Motor neuron (in vitro differentiated cells): ENCODE measurements around the gene DNAH9. TPM values are rescaled to one million over a fixed set of nuclear protein-coding genes. Genes with fewer than 3 reads are reported as not detected.
A peak's percentile ranks its signal among the peaks of the same experiment; 100 is the strongest.
"Not testable (repeated sequence)": the region's sequence is repeated elsewhere in the genome, so short reads cannot be mapped to it uniquely, and the experiment has no call there.

Experiments used
- ATAC-seq, 8 experiments: fragments of 200-7000 bp; cut with Tn5 transposase; replicated peaks in 6 of 8; 2 replicates each; pipeline ENCODE4 v1.8.0; 2021; ENCODE audit warnings: mild to moderate bottlenecking in 8 of 8, moderate library complexity in 8 of 8
- H3K27ac ChIP-seq, 2 donors: fragments of 250-450 bp; sonication (Bioruptor Pico); 2 replicates each; pipeline ENCODE4 v1.9.0; 2021; ENCODE audit warnings: antibody characterized with exemption in 2 of 2, mild to moderate bottlenecking in 2 of 2, moderate library complexity in 1 of 2
- H3K4me1 ChIP-seq, 2 donors: fragments of 250-450 bp; sonication (Bioruptor Pico); replicated peaks in 1 of 2; 2 replicates each; pipeline ENCODE4 v1.6.1; 2021; ENCODE audit warnings: antibody characterized with exemption in 2 of 2, mild to moderate bottlenecking in 2 of 2, moderate library complexity in 1 of 2
- H3K4me3 ChIP-seq, 5 donors: fragments of 250-450 bp; sonication (Bioruptor Pico); 2 replicates each; pipeline ENCODE4 v1.9.0; 2021; ENCODE audit warnings: antibody characterized with exemption in 5 of 5, mild to moderate bottlenecking in 5 of 5, moderate library complexity in 4 of 5
- WGBS, 10 experiments: fragments of 450-650 bp; shearing (Covaris generic); methylation state at CpG; one replicate each; pipeline ENCODE4 v1.0.0; 2022; 5-methylcytosine and 5-hydroxymethylcytosine counted together
- in situ Hi-C, 9 experiments: fragments of 400-800 bp; cut with MboI; loops; one replicate each; pipeline ENCODE4 v1.15.0; 2021; ENCODE audit warnings: low sequenced_read_pairs in 9 of 9, low pct_unique_long_range_greater_than_20kb in 2 of 9; ENCODE audit not compliant: unreplicated experiment in 9 of 9
- total RNA-seq, 8 experiments: library from RNA; unstranded; fragments of 300-600 nt; gene quantifications; 2 replicates each; pipeline versions ENCODE4 v1.2.3 to v1.2.4, GENCODE V29; 2022

DNAH9 gene
- total RNA-seq, 8 experiments from 2014 or later: 0.20 to 7.6 (median 2.5) TPM

DNA sequence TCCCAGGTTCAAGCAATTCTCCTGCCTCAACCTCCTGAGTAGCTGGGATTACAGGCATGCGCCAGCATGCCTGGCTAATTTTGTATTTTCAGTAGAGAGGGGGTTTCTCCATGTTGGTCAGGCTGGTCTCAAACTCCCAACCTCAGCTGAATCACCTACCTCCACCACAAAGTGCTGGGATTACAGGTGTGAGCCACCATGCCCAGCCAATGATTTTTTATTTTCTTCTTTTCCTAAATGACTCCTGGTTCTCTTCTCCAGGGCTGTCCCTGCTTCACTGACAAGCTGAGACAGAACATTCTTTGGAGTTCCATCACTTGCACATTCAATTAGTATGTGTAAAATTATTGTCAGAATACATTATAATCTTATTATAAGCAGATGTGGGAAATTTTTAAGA is 351.3 kb downstream of the DNAH9 start:
- 43 to 60% methylated on average over 1 of the region's 1 CpG; no CpG with 5 or more reads in 8 of the 10 experiments for WGBS, 10 experiments
- H3K27ac ChIP-seq, H3K4me3 ChIP-seq, ATAC-seq, H3K4me1 ChIP-seq: not testable (repeated sequence)
- in situ Hi-C loops: loop anchor here in 2 of 9 experiments (25.0 kb wide), 2 partner anchors 1062 to 1087 kb away; no protein-coding TSS in a partner anchor

- in situ Hi-C loops: no loop called here
- WGBS, 10 experiments: 0 to 92% (median 71%) methylated on average over 1 to 7 of the region's 7 CpGs; no CpG with 5 or more reads in 2 of the 10 experiments
- no peak for ATAC-seq
- Histone ChIP-seq H3K27ac (no peak overlapping the region), H3K4me3 (no peak overlapping the region), H3K4me1 (no peaks in the 10 kb centered on the region)
These were observed 352.7 kb downstream of the DNAH9 start for GRCh38 chr17:11950771-11951519.

DNA sequence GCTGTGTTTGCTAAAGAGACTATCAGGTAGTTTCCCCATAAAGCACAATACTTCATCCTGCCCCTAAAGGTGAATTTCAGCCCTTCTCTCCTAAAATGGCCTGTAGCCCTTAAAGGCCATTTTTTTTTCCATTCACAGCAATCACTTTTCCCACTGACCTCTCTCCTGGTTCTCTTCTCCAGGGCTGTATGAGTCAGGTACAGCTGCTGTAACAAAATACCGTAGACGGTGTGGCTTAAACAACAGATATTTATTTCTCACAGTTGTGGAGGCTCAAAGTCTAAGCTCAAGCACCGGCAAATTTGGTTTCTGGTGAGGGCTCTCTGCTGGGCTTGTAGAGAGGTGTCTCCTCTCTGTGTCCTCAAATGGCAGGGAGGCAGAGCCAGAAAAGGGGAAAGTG is 354.3 kb downstream of the DNAH9 start:
- Histone ChIP-seq H3K4me1 (no peaks in the 10 kb centered on the region), H3K27ac (no peak overlapping the region), H3K4me3 (no peak overlapping the region)
- 59 to 100% (median 96%) methylated on average over 1 to 3 of the region's 3 CpGs; no CpG with 5 or more reads in 2 of the 10 experiments for WGBS, 10 experiments
- no peak for ATAC-seq
- in situ Hi-C loops: no loop called here

DNA sequence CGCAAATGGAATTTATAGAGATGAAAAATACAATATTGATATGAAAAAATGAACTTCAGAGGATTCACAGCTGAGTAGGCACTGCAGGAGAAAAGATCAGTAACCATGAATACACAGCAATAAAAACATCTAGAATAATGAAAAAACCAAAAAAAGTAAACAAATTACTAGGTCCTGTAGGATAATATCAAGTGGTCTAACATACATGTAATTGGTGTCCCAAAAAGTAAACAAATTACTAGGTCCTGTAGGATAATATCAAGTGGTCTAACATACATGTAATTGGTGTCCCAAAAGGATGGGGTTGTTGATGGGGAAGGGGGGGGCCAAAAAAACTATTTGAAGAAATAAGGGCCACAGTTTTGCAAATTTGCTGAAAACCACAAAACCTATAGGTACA is 355.7 kb downstream of the DNAH9 start:
- H3K27ac ChIP-seq: no peak overlapping the region
- 40 to 100% (median 95%) methylated on average over 1 of the region's 1 CpG for WGBS, 10 experiments
- no peaks in the 10 kb centered on the region for H3K4me1 ChIP-seq
- no peak overlapping the region for H3K4me3 ChIP-seq
- no peak for ATAC-seq
- in situ Hi-C loops: no loop called here

DNA sequence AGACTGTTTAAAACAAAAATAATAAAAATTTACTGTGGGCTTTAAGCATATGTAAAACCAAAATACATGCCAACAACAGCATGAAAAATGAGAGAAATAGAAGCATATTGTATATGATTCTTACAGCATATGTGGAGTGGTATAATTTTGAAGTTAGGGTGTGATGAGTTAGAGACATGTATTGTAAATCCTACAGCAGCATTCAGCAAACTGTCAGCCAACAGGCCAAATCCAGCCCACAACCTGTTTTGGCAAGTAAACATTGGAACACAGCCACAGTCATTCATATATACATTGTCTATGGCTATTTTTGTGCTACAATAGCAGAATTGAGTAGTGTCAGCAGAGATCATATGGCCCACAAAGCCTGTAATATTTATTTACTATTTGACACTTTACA is 356.7 kb downstream of the DNAH9 start:
- H3K4me1 ChIP-seq: no peaks in the 10 kb centered on the region
- ATAC-seq: no peak
- H3K27ac ChIP-seq: no peak overlapping the region
- in situ Hi-C loops: no loop called here
- no peak overlapping the region for H3K4me3 ChIP-seq

DNA sequence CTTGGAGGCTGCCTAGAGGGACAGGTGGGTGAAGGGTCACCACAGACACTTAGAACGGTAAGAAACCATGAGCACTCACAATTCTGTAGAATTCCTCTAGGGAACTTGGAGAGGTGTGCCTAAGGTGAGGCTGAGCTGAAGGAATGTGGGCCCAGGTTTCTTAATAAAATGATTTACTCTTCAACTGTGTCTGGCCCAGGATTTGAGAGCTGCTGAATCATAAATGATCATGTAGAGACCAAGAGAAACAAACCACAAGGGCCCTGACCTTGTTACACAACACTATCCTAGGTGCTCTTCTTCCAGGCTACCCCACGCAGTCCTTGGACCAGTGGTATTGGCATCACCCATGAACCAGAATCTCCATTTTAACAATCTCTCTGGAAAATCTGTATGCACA is 371.3 kb downstream of the DNAH9 start:
- 83 to 100% methylated on average over 1 to 2 of the region's 2 CpGs; no CpG with 5 or more reads in 8 of the 10 experiments for WGBS, 10 experiments
- Histone ChIP-seq H3K4me1 (no peaks in the 10 kb centered on the region), H3K27ac (no peak overlapping the region), H3K4me3 (no peak overlapping the region)
- no peak for ATAC-seq
- in situ Hi-C loops: no loop called here

DNA sequence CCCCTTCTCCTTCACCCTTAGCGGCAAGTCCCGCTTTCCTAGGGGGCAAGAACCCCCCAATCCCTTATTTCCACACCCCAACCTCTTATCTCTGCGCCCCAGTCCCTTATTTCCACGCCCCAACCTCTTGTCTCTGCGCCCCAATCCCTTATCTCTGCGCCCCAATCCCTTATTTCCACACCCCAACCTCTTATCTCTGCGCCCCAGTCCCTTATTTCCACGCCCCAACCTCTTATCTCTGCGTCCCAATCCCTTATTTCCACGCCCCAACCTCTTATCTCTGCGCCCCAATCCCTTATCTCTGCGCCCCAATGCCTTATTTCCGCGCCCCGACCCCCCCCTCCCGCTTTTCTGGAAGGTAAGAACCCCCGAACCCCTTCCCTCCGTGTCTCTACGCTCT is 374.5 kb downstream of the DNAH9 start:
- H3K27ac ChIP-seq, H3K4me3 ChIP-seq, H3K4me1 ChIP-seq, in situ Hi-C loops, ATAC-seq: not testable (repeated sequence)
- no CpG with 5 or more reads among the region's 19 CpGs for WGBS, 10 experiments

GRCh38 chr17:11979795-11980194 is 381.5 kb downstream of the DNAH9 start:
- no peak for ATAC-seq
- Histone ChIP-seq H3K4me3 (no peak overlapping the region), H3K27ac (no peak overlapping the region), H3K4me1 (no peaks in the 10 kb centered on the region)
- WGBS, 10 experiments: 73 to 100% (median 93%) methylated on average over 1 to 3 of the region's 3 CpGs; no CpG with 5 or more reads in 2 of the 10 experiments
- in situ Hi-C loops: loop anchor here in 1 of 9 experiments (25.0 kb wide), 1 partner anchor 1267 kb away; no protein-coding TSS in a partner anchor

- ATAC-seq: no peak
- no peak overlapping the region for H3K27ac ChIP-seq
- 92 to 100% (median 100%) methylated on average over 2 of the region's 2 CpGs; no CpG with 5 or more reads in 6 of the 10 experiments for WGBS, 10 experiments
- H3K4me3 ChIP-seq: no peak overlapping the region
- H3K4me1 ChIP-seq: no peaks in the 10 kb centered on the region
- in situ Hi-C loops: loop anchor here in 1 of 9 experiments (25.0 kb wide), 1 partner anchor 1269 kb away; no protein-coding TSS in a partner anchor
These were observed 382.5 kb downstream of the DNAH9 start for GRCh38 chr17:11980813-11981212.

- ATAC-seq: no peak
- H3K27ac ChIP-seq: no peak overlapping the region
- in situ Hi-C loops: loop anchor here in 1 of 9 experiments (25.0 kb wide), 1 partner anchor 1270 kb away; no protein-coding TSS in a partner anchor
- H3K4me3 ChIP-seq: no peak overlapping the region
- no peaks in the 10 kb centered on the region for H3K4me1 ChIP-seq
- WGBS, 10 experiments: 83 to 100% (median 100%) methylated on average over 1 to 2 of the region's 4 CpGs; no CpG with 5 or more reads in 4 of the 10 experiments
These were observed 383.6 kb downstream of the DNAH9 start for GRCh38 chr17:11981862-11982261.

DNA sequence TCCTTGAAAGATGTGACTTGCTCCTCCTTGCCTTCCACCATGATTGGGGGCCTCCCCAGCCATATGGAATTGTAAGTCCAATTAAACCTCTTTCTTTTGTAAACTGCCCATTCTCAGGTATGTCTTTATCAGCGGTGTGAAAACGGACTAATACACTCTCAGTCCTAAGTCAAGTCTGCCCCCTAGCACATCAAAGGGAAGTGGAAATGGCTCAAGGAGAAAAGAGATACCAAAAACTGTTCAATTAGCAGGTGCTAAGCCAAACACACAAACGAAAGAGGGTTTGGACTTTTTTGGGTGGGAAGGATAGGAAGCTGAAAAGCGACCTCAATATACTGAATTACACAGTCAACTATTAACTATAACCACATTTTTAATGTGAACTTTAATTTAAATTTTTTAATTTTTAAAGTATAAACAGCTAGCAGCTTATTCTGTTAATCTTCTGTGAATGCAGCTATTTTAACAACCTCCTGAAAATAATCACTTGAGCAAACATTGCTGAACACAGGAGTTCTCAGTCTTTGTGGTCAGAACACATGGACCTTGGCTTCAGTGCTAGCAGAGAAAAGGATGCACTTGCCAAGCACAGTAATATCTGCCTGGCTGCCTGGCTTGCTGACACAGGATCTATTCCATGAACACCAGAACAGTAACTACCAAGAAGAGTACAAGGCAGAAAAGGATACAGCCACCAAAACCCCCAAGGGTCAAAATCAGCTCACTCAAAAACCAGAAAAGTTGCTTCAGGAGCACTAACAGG is 388.1 kb downstream of the DNAH9 start:
- 20 to 100% (median 79%) methylated on average over 1 to 4 of the region's 4 CpGs; no CpG with 5 or more reads in 2 of the 10 experiments for WGBS, 10 experiments
- Histone ChIP-seq H3K4me1 (no peaks in the 10 kb centered on the region), H3K4me3 (no peak overlapping the region), H3K27ac (no peak overlapping the region)
- ATAC-seq: no peak
- in situ Hi-C loops: loop anchor here in 1 of 9 experiments (25.0 kb wide), 1 partner anchor 1274 kb away; no protein-coding TSS in a partner anchor

GRCh38 chr17:11986942-11987329 is 388.7 kb downstream of the DNAH9 start:
- 20 to 60% (median 33%) methylated on average over 1 to 5 of the region's 5 CpGs; no CpG with 5 or more reads in 4 of the 10 experiments for WGBS, 10 experiments
- Histone ChIP-seq H3K27ac (no peak overlapping the region), H3K4me1 (no peaks in the 10 kb centered on the region), H3K4me3 (no peak overlapping the region)
- peak in 5 of 8 experiments; percentile 29 to 72 (median 68) for ATAC-seq
- in situ Hi-C loops: loop anchor here in 1 of 9 experiments (25.0 kb wide), 1 partner anchor 1275 kb away; no protein-coding TSS in a partner anchor

- Histone ChIP-seq H3K4me1 (no peaks in the 10 kb centered on the region), H3K27ac (no peak overlapping the region), H3K4me3 (no peak overlapping the region)
- WGBS, 10 experiments: 40 to 100% (median 92%) methylated on average over 1 to 5 of the region's 7 CpGs; no CpG with 5 or more reads in 1 of the 10 experiments
- no peak for ATAC-seq
- in situ Hi-C loops: loop anchor here in 1 of 9 experiments (25.0 kb wide), 1 partner anchor 1278 kb away; no protein-coding TSS in a partner anchor
These were observed 392.2 kb downstream of the DNAH9 start for GRCh38 chr17:11990363-11990983.
